Stimulated activated CD4-positive, alpha-beta T cell treated with anti-CD3 and anti-CD28 coated beads, Interleukin-1b, Interleukin-23, amount 100 ng/mL, for 48 hours (primary cell): ENCODE data around the gene GPR21.

ENCODE experiments used
- DNase-seq: peaks from one replicate; pipeline ENCODE4 v3.0.0-alpha.2; 2020

The GPR21 gene

GRCh38 chr9:123065196-123065595 is 31.7 kb downstream of the GPR21 start:
- no peak for DNase-seq

DNA sequence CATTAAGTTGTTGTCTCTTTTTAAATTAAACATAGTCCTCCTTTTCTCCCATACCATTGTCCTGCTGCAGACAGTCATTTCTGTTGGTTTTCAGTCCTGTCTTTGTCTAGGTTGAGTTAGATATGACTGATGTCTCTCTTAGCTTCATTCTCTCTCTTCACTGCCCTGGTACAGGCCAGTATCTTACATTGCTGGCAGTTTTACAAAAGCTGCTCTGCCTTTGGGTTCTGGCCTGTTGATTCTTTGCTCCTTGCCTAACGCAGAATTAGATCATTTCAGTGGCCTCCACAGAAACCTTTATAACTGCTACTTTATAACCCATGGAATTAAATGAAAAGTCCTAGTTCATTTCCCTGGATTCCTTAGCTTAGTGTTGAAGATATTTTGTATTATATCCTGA is 33.7 kb downstream of the GPR21 start:
- DNase-seq, result no peak

- DNase-seq, result no peak
Observed at GRCh38 chr9:123069010-123069481, 35.6 kb downstream of the GPR21 start.

GRCh38 chr9:123070198-123070597 is 36.7 kb downstream of the GPR21 start:
- DNase-seq, result peak; percentile 16

GRCh38 chr9:123072407-123072995 is 39.0 kb downstream of the GPR21 start:
- no peak for DNase-seq

DNA sequence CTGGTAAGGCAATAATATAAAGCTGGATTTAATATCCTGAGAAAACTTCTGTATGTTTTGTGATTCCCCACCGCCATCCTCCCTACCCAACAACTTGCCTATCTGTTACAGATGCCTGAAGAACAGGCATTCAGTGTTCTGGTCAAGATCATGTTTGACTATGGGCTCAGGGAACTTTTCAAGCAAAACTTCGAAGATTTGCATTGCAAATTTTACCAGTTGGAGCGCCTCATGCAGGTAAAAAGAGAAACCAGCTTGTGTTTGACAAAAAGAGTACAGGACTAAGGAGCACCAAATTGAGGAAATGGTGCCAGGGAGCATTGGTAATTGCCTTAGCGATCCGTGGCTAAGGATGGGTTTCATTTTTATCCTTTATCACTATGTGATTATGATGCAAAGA is 40.0 kb downstream of the GPR21 start:
- no peak for DNase-seq

DNA sequence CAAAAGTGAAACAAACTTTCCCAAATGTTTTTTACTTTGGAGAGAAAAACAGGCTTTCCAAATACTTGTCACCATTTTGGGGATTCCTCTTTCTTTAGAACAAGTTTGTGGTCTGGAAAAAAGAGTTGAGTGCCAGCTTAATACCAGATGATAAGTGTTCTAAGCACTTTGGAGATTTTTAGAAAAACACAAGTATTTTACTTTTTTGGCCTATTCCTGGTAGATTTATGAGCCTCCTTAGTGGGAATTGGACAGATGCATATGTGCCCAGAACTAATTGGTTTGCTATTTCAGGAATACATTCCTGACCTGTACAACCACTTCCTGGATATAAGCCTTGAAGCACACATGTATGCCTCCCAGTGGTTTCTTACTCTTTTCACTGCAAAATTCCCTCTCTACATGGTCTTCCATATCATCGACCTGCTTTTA is 40.5 kb downstream of the GPR21 start:
- DNase-seq, result no peak

GRCh38 chr9:123074628-123075027 is 41.2 kb downstream of the GPR21 start:
- DNase-seq, result no peak

DNA sequence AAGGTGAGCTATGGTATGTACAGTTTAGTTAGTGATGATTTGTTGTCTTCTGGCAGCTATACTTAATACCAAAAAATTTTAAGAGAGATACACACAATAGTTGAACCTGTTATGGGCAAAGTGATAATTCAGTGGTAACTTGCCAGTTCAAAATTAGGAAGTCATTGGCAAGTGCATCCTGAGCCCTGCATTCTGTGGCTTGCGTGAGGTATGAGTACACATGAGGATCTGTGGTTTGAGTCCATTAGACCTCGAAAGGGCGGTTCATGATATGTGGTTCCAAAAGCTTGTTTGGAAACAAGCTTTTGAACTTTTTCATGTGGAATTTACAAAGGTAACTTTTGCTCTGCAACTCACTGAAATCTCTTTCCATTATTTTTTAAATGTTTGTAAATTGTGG is 47.0 kb downstream of the GPR21 start:
- DNase-seq, result no peak

DNA sequence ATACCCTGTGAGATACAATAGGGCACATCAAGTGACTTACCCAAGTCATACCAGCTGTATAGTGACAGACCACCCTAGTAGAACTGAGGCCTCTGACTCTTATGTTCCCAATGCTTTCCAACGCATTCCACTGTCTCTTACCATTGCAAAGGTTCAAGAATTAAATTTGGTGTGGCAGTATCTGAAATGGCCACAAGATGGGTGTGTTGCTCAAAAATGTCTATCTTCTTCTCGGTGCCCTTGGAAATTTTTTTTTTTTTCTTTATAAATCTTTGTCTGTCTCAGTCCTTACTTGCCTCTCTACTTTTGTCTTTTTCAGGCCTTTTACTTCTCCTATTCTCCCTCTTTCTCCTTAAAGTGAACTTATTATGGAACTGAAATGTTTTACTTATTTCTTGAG is 48.4 kb downstream of the GPR21 start:
- no peak for DNase-seq

DNA sequence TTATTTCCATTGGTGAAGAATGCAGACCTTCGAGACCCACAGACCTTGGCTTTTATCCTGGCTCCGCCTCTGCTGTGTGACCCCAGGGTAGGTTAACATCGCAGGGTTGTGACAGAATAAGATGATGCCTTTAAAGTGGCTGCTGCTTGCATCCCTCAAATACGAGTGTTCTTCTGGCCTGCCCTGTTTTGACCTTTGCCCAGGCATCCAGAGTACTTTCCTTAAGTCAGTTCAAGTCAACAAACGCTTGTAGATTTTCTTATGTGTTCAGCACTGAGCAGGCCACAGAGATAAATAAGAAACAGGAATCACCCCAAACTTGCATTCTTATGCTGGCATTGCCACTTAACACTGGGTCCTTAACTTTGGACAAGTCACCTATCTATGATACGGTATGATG is 50.2 kb downstream of the GPR21 start:
- no peak for DNase-seq

- DNase-seq, result no peak
Observed at GRCh38 chr9:123084256-123084655, 50.8 kb downstream of the GPR21 start.
